Epithelial cell of umbilical artery (primary cell): ENCODE data around the gene LACC1. TPM values are rescaled to one million over a fixed set of nuclear protein-coding genes. Genes with fewer than 3 reads are reported as not detected.

ENCODE experiments used
- total RNA-seq: library from RNA; depleted of rRNA; stranded (reverse); fragments of >200 nt; gene quantifications from 2 replicates; pipeline ENCODE4 v1.2.3, GENCODE V29; 2014

Gene LACC1
- total RNA-seq: 7.6 and 7.8 TPM in 2 replicates

DNA sequence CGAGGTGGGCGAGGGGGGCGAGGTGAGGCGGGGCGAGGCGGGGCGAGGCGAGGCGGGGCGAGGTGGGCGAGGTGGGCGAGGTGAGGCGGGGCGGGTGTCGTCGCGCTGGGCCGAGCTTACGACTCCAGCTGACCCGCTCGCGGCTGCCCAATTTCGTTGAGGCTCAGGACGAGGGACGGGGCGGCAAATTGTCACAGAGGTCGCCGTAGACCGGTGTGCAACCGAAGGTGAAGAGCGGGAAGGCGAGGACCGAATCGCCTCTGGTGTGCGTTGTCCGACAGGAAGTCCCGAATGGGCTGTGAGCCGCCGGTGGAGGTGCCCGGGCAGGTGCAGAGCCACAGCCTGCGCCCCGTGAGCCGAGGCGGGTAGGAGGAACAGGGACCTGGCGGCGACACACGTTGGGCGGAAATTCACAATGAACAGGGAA is at the start of gene LACC1:
Gene LACC1 (plus strand): TSS at position 150 of the 427 bp plus-strand sequence. CDS start 1,082 bp downstream, outside the sequence.

DNA sequence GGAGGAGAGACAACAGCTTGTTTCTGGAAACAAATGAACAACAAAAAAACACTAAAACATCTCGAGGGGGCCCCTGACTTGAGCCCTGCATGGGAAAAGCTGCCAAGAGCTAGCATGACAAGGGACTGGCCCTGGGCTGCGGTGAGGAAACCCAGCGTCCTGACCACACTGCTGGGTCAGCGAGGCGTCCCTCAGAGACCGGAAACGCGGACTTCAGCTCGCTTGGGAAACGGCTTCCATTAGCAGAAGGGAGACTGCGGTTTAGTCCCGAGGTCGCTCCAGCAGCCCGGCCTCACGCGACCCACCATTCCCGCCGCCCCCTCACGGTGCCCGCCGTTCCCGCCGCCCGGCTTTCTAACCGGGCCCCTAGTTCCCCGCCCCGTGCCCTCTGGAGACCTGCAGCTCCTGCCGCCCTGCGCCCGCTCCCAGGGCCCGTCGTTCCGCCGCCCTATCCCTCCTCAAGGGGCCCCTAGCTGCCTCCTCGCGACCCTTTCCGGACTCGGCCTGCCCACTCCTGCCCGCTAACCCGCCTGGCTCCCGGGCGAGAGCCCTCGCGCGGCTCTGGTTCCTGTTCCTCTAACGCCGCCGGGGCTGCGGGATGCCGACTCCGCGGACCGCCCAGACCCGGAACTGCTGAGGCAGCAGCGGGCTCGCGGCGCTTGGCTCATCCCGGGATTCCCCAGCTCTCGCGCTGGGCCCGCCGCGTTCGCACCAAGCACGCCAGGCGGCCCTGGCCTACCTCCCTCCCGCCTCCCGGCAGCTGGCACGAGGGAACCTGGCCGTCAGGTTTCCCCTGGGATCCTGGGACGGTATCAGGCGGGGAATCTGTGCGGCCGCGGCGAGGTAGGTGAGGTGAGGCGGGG is 581 bp upstream of the LACC1 start, which contains the start of gene CCDC122:
Gene CCDC122 (minus strand): TSS at position 849 of the 863 bp plus-strand sequence. CDS start 10,364 bp downstream, outside the sequence.

Other genes with a start within 250 kb of the LACC1 start
- gene ENOX1, start 92.9 kb upstream of the LACC1 start, total RNA-seq: 0.65 and 8.5 TPM in 2 replicates
- 2.9 and 4.0 TPM in 2 replicates for gene CCDC122, start 164 bp upstream of the LACC1 start, total RNA-seq